NCI-H1092 treated with DMSO at 0.1 percent for 48 hours (cell line): ENCODE results near the gene KCTD11.

Experiments used
- DNase-seq: peaks from one replicate; lab custom pipeline; 2025; lab: John Stamatoyannopoulos, UW

KCTD11 gene

DNA sequence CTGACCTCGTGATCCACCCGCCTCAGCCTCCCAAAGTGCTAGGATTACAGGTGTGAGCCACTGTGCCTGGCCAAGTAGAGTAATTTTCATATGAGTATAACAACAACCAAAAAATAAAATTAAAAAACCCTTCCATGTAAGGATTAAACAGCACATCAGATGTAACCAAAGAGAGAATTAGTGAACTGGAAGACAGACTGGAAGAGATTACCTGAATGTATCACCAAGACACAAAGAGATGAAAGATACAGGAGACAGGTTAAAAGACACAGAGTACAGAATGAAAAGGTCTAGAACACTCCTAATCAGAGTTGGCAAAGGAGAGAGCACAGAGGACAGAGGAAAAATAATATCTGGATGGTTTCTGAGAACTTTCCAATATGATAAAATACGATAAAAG lies 27.2 kb downstream of the KCTD11 start:
- no peak for DNase-seq

DNA sequence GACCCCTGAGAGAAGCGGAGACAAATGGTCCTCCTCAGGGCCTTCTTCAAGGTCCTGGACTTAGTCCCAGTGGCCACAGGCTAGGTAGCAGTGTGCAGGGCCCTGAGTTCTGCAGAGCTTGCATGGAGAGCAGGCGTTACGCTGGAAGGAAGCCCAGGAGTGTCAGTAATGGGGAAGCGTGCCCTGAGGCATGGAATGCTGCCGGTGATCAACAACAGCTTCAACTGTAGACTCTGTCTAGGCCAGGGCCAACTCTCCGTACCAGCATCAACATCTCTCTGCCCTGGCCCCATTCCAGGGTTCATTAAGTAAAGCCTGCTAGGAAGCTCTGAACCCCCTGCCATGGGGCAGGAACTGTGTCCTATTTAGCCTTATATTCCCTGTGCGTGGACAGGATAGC lies 28.4 kb downstream of the KCTD11 start:
- DNase-seq: peak; percentile 2

DNA sequence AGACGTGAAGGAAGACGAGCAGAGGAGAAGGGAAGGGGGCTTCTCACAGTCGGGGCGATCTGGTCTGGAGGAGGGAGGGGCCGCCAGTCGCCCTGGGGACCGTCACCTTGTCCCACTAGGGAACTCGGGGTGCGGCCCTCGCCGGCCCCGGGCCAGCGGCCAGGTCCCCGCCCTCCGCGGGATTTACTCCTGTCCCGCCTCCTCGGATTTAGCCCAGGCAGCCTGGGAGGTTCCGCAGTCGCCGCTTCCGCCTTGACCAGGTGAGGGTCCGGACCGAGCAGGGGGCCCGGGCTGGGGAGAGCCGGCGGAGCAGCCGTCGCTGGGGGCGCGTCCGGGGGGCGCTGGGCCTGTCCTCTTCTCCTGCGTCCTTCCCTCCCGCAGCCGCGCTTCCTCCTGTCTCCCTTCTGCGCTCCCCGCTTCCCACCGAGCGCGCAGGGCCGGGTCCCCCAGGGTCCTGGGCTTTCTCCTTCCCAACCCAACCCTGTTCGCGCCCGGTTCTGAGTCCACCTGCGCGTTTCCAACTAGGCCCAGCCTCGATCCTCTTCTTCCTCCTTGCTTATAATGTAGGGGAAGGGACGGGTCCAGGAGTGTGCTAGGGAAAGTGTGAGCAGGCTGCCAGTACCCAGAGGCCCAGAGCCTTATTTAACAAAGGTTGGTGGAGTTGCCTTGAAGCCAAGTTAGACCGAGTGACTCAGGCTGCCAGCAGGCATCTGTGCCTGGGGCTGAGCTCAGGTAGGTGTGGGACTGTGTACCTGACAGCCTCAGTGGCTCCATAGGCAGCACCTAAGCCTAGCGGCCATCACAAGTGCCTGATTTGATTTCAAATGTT lies 29.1 kb downstream of the KCTD11 start, which contains the start of gene TNK1:
Gene TNK1 (plus strand): TSS at position 235 of the 829 bp plus-strand sequence. CDS start 1,838 bp downstream, outside the sequence.
- DNase-seq: no peak

GRCh38 chr17:7382901-7383300 lies 30.9 kb downstream of the KCTD11 start:
- DNase-seq: no peak

GRCh38 chr17:7383371-7383741 lies 31.4 kb downstream of the KCTD11 start:
- no peak for DNase-seq

DNA sequence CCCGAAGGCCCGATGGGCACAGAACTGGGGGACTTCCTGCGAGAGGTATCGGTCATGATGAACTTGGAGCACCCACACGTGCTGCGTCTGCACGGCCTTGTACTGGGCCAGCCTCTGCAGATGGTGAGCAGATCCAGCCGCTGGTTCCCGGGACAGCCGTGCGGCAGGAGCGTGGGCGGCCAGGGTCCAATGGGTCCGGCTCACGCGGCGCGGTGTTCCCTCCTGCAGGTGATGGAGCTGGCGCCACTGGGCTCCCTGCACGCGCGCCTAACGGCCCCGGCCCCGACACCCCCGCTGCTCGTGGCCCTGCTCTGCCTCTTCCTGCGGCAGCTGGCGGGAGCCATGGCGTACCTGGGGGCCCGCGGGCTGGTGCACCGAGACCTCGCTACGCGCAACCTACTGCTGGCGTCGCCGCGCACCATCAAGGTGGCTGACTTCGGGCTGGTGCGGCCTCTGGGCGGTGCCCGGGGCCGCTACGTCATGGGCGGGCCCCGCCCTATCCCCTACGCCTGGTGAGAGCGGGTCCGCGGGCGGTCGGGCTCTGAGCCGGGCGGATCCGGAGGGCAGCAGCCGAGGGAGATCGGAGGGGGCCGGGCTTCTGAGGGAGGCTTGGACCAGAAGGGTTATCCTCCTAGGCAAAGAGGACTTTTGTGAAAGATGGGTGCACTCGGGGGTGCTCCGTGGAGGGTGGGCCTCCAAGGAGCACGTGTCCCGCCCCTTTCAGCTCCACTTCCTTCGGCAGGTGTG lies 32.0 kb downstream of the KCTD11 start:
- peak; percentile 33 for DNase-seq

DNA sequence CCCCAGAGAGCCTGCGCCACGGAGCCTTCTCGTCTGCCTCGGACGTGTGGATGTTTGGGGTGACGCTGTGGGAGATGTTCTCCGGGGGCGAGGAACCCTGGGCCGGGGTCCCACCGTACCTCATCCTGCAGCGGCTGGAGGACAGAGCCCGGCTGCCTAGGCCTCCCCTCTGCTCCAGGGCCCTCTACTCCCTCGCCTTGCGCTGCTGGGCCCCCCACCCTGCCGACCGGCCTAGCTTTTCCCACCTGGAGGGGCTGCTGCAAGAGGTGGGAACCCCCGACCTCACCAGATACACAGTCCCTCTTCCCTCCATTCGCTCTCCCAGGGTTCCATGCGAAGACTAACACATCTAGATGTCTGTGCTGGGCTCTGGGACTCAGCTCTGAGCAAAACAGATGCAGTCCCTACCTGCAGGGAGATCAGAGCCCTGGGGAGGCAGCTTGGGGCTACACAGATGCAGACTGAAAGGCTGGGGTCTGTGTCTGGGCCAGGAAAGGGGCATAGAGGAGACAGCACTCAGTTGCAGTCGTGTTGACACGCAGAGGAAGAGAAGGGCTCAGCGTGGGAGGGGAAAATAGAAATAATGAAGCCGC lies 32.6 kb downstream of the KCTD11 start:
- no peak for DNase-seq

DNA sequence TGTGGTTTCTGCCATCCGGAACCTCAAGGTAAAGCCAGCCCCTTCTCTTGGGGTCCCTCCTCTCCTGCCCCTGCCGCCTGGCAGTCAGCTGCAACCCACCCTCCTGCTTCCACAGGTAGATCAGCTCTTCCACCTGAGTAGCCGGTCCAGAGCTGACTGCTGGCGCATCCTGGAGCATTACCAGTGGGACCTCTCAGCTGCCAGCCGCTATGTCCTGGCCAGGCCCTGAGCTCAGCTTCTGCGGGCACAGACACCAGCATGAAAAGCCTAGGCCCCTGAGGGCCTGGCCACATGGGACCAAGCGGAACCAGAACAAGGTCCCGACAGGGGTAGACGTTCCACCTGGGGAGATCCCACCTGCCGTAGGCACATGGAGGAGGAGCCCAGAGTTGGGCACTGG lies 36.9 kb downstream of the KCTD11 start:
- no peak for DNase-seq

GRCh38 chr17:7389924-7390910 lies 38.3 kb downstream of the KCTD11 start:
- DNase-seq: no peak

GRCh38 chr17:7391307-7391706 lies 39.3 kb downstream of the KCTD11 start:
- no peak for DNase-seq

- no peak for DNase-seq
Observed at GRCh38 chr17:7392696-7393612, 41.0 kb downstream of the KCTD11 start.

GRCh38 chr17:7393613-7394451 lies 41.9 kb downstream of the KCTD11 start:
- peak; percentile 50 for DNase-seq

- DNase-seq: peak; percentile 60
Observed at GRCh38 chr17:7394452-7395191, 42.7 kb downstream of the KCTD11 start, which contains the start of gene PLSCR3. PLSCR3 (minus strand) TSS chr17:7394525; CDS start chr17:7394110, 415 bp downstream.

GRCh38 chr17:7396147-7396546 lies 44.2 kb downstream of the KCTD11 start:
- DNase-seq: no peak

GRCh38 chr17:7398612-7399011 lies 46.6 kb downstream of the KCTD11 start:
- DNase-seq: no peak

- peak; percentile 54 for DNase-seq
Observed at GRCh38 chr17:7403043-7403726, 51.2 kb downstream of the KCTD11 start.

DNA sequence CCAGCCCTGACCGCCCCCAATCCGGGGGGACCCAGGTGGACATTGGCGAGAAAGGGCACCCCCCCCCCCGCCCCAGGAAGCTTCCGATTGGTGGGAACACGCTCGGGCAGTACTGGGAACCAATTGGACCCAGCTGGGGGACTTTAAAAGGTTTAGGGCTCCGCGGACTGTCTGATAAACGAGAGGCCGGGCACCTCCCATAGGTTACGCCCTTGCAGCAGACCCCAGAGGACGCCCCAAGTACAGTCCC lies 51.7 kb downstream of the KCTD11 start:
- peak; percentile 76 for DNase-seq

DNA sequence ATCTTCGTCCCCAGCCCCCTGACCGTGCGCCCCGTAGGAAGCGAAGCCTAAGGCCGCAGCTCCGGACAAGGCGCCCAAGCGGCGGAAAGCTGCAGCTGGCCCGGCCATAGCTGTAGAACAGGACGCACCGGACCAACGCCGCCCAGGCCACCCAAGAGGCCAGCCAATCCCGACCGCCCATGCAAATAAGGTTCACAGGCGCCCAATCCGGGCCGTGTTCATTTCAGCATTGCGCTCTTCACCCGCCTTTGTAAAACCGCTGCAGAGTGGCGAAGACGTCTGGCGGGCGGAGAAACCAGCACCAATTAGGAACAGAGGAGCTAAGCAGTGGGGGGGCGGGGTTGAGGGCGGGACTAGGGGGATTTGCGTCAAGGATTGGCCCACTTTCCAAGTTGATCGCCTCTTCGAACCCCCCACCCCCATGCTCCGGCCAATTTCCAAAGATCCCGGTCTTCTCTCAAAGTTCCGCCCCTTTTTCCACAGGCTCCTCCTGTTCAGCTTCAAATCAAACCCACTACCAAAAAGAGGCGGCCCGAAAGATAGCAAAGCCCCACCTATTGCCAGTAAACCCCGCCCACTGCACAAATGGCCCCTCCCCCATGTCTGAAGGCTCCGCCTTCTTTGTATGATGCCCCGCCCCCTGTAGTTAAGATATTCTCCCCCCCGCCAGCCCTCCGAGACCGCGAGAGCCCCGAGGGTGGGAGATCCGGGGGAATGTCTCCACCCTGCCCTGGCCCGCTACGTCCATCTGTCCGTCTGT lies 52.2 kb downstream of the KCTD11 start, which contains the start of gene TMEM256:
Gene TMEM256 (minus strand): TSS at position 121 of the 760 bp plus-strand sequence. CDS start 13 bp downstream, at position 108.
- DNase-seq: peak; percentile 96
